ENCODE data around the gene LCOR.

DNA sequence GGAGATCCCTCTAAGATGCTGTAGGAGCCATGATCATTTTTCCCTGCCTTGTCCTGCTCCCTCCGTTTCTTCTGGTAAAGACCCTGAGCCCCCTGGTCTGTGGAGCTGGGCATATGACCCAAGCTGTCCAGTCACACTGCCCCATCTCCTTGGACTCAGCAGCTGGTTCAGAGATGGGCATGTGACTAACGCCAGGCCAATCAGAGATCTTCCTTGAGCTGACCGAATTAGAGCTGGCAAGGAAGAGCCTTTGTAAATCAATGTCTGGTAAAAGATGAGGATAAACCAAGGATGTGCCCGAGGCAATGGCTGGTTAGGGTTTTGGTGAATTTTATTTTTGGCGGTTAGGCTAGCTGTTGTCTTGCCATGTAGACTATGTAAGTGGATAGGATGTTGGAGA is 173.3 kb downstream of the LCOR start:
- TF ChIP-seq, protein P1, sequence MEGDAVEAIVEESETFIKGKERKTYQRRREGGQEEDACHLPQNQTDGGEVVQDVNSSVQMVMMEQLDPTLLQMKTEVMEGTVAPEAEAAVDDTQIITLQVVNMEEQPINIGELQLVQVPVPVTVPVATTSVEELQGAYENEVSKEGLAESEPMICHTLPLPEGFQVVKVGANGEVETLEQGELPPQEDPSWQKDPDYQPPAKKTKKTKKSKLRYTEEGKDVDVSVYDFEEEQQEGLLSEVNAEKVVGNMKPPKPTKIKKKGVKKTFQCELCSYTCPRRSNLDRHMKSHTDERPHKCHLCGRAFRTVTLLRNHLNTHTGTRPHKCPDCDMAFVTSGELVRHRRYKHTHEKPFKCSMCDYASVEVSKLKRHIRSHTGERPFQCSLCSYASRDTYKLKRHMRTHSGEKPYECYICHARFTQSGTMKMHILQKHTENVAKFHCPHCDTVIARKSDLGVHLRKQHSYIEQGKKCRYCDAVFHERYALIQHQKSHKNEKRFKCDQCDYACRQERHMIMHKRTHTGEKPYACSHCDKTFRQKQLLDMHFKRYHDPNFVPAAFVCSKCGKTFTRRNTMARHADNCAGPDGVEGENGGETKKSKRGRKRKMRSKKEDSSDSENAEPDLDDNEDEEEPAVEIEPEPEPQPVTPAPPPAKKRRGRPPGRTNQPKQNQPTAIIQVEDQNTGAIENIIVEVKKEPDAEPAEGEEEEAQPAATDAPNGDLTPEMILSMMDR (IDR thresholded peaks at IDR 0.05) = no peak
- no peak for TF ChIP-seq POLR2A (IDR thresholded peaks at IDR 0.05)
